22Rv1 (cell line): ENCODE data around the gene PNPLA3.

Experiments used
- H3K27ac ChIP-seq: fragments of 450-650 bp; 2 replicates; pipeline ENCODE4 v1.5.1; 2017
- CTCF ChIP-seq: fragments of 450-650 bp; IDR thresholded peaks from 2 replicates; pipeline ENCODE4 v1.5.1; 2017; ENCODE audit warnings: mild to moderate bottlenecking
- ZFX ChIP-seq: fragments of 450-650 bp; IDR thresholded peaks from 2 replicates; pipeline ENCODE4 v1.6.1; 2017; ENCODE audit warnings: antibody characterized with exemption, borderline replicate concordance

The PNPLA3 gene

DNA sequence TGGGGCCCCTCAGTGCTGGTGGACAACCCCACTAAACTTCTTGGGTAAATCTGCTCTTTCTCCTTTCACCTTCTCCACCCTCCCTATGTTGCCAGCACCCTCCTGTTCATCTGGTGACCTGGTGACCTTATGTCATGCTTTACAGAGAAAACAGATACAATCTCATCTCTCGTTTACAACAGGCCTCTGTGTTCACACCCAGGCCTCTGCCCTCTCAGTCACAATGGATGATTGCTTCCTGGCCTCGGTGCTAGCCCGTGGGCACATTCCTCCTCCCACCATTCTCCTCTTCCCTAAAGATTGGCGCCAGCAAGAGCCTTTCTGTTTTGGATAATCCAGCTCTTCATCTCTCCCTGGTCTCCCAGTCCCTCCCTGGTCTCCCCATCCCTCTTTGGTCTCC lies 12.3 kb upstream of the PNPLA3 start:
- H3K27ac ChIP-seq, result no peak overlapping the region
- TF ChIP-seq CTCF, result no peak
- no peak for TF ChIP-seq ZFX

DNA sequence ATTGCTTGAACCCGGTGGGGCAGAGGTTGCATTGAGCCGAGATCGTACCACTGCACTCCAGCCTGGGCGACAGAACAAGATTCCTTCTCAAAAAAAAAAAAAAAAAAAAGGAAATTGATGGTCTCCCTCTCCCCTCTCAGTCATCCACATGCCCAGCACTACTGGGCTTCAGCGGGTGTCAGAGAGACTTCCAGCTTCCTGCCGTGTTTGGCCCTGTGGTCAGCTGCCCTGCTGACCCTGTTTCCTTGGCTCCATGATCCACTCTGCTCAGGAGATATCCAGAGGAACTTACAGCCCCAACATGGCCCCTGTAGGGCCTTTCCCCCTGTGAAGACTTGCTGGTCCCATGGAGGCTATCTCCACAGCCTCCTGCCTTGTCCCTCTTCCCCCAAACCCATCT lies 6.1 kb upstream of the PNPLA3 start:
- no peak for TF ChIP-seq ZFX
- TF ChIP-seq CTCF, result no peak

DNA sequence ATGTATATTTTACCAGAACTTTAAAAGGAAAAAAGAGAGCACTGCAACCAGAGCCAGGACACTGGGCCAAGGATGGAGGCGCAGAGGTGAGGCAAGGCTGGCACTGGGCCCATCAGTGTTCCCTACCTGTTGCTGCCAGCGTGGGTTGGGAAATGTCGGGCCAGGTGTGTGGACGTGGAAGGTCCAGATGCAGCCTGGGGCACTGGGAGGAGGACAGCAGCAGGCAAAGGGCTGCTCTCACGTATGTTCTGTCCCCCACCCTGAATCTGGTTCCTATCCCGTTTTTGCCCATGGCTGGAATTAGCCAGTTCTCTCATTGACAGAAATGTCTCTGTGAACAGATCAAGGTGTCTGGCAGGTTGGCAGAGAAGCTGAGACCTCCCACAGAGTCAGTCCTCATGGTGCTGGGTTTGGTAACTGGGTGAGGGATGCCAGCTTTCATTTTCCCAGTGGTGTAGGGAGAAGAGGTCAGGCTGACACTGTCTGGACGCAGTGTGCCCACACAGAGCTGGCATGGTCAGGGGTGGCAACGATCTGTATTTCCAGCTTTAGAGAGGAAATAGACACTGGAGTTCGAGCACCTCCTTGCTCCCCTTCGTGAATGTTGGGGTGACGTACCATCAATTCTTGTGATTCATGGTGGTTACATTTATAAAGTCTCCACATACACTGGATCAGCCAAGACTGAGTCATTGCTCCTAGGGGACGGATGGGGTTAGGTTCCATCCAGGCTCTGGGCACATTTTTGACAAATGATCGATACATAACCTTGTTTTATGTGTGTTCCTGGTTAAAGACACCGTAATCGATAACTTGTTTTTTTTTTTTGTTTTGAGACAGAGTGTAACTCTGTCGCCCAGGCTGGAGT lies 4.3 kb upstream of the PNPLA3 start:
- no peak overlapping the region for H3K27ac ChIP-seq
- no peak for TF ChIP-seq ZFX
- TF ChIP-seq CTCF, result no peak

More for the DNA sequence above, 6.1 kb upstream of the PNPLA3 start:
- no peak overlapping the region for H3K27ac ChIP-seq

GRCh38 chr22:43921370-43921769 lies 2.2 kb upstream of the PNPLA3 start:
- H3K27ac ChIP-seq, result no peak overlapping the region
- TF ChIP-seq CTCF (no peak), ZFX (no peak)

DNA sequence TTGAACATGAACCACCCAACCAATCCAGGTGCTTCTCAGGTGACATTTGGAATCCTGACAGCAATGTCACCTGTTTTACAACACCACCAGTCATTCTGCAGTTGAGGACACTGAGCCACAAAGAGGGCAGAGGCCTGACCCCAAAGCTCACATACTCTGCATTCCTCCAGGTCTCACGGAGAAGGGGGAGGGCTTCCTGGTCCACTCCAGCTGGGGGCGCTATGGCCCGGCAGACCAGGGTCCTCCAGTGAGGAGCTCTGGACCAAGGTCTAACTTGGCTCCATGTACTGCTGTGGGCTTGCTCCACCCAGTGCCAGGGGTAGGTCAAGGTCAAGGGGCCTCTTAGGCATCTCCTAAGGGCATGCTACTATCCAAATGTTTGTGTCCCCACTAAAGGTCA lies 1.5 kb upstream of the PNPLA3 start:
- TF ChIP-seq CTCF (peak; percentile 11; the same call in 1 of the 2 replicates), ZFX (no peak)
- H3K27ac ChIP-seq, result no peak overlapping the region

- H3K27ac ChIP-seq, result no peak overlapping the region
- TF ChIP-seq CTCF, result no peak
- TF ChIP-seq ZFX, result no peak
These were observed 414 bp upstream of the PNPLA3 start for GRCh38 chr22:43923191-43923590.

DNA sequence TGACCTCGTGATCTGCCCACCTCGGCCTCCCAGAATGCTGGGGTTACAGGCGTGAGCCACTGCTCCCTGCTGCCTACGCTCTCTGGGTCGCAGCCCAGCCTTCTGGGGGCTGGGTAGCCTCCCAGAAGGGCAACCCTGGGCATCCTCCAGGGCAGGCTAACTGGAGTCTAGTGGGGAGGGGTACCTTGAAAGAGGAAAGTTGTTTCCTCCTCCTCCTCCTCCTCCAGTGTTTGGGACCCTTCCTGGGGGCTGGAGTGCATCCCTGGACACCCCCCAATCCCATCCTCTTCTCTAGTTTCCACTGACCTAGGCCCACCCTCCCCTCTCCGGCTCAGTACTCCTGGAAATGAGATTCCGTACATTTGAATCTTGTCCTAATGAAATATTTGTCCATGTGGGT lies 1.3 kb downstream of the PNPLA3 start:
- TF ChIP-seq CTCF (no peak), ZFX (no peak)
- H3K27ac ChIP-seq, result no peak overlapping the region
